Keratinocyte (primary cell): ENCODE data around the gene IWS1. TPM values are rescaled to one million over a fixed set of nuclear protein-coding genes. Genes with fewer than 3 reads are reported as not detected.

Experiments
- DNase-seq: peaks from one replicate; pipeline ENCODE4 v3.0.0-alpha.2; 2011; ENCODE audit warnings: low read depth, missing footprints, low spot score
- FAIRE-seq: peaks from 2 replicates; lab custom pipeline; 2011; peaks lifted over from hg19 to GRCh38; lab: Jason Lieb, UNC
- H2AFZ ChIP-seq: 2 replicates; pipeline ENCODE4 v1.6.0; 2012; ENCODE audit warnings: low read length, control low read depth, inconsistent platforms; ENCODE audit not compliant: control insufficient read depth
- H3K27ac ChIP-seq: 2 replicates; pipeline ENCODE4 v1.5.1; 2011; ENCODE audit warnings: low read length; ENCODE audit not compliant: control insufficient read depth, insufficient read depth
- H3K27me3 ChIP-seq: 3 replicates; pipeline ENCODE4 v1.6.0; 2011; ENCODE audit warnings: low read length; ENCODE audit not compliant: control insufficient read depth, insufficient read depth; ENCODE audit errors: extremely low read depth
- H3K36me3 ChIP-seq, 2 experiments: 2 replicates in 1 of 2; 3 replicates in 1 of 2; pipeline ENCODE4 v1.5.1; 2011; ENCODE audit warnings: low read length in 2 of 2, mild to moderate bottlenecking in 1 of 2; ENCODE audit not compliant: control insufficient read depth in 2 of 2, insufficient read depth in 2 of 2; ENCODE audit errors: extremely low read depth in 1 of 2
- H3K4me1 ChIP-seq: 3 replicates; pipeline ENCODE4 v1.5.1; 2011; ENCODE audit warnings: low read length; ENCODE audit not compliant: control insufficient read depth, insufficient read depth; ENCODE audit errors: extremely low read depth
- H3K4me2 ChIP-seq: 3 replicates; pipeline ENCODE4 v1.6.0; 2011; ENCODE audit warnings: low read depth, low read length; ENCODE audit not compliant: control insufficient read depth, insufficient read depth; ENCODE audit errors: extremely low read depth
- H3K4me3 ChIP-seq, 3 experiments: fragments of 200-600 bp in 1 of 3; sonication (generic) in 1 of 3; 2 replicates in 2 of 3; 3 replicates in 1 of 3; pipeline ENCODE4 v1.5.1; 2011 to 2016; ENCODE audit warnings: low read length in 3 of 3, mild to moderate bottlenecking in 3 of 3, control low read depth in 2 of 3, inconsistent platforms in 1 of 3, low read depth in 1 of 3, mixed read lengths in 1 of 3, mixed run types in 1 of 3, moderate library complexity in 1 of 3; ENCODE audit not compliant: control insufficient read depth in 2 of 3, insufficient read depth in 2 of 3; ENCODE audit errors: extremely low read depth in 1 of 3
- H3K79me2 ChIP-seq: 2 replicates; pipeline ENCODE4 v1.6.0; 2012; ENCODE audit warnings: low read length; ENCODE audit not compliant: control insufficient read depth, insufficient read depth
- H3K9ac ChIP-seq: 3 replicates; pipeline ENCODE4 v1.6.0; 2011; ENCODE audit warnings: low read length; ENCODE audit not compliant: control insufficient read depth, insufficient read depth; ENCODE audit errors: extremely low read depth
- H3K9me1 ChIP-seq: 3 replicates; pipeline ENCODE4 v1.6.0; 2011; ENCODE audit warnings: low read length; ENCODE audit not compliant: control insufficient read depth, insufficient read depth; ENCODE audit errors: extremely low read depth
- H3K9me3 ChIP-seq: 2 replicates; pipeline ENCODE4 v1.5.1; 2012; ENCODE audit warnings: low read depth, low read length; ENCODE audit not compliant: control insufficient read depth
- H4K20me1 ChIP-seq: 3 replicates; pipeline ENCODE4 v1.6.0; 2011; ENCODE audit warnings: low read length; ENCODE audit not compliant: control insufficient read depth, insufficient read depth; ENCODE audit errors: extremely low read depth
- EZH2 ChIP-seq: IDR thresholded peaks from one replicate; pipeline ENCODE4 v1.6.1; 2012; ENCODE audit warnings: inconsistent platforms, mild to moderate bottlenecking, low read length, moderate library complexity
- dilution Hi-C: fragments of 300-500 bp; cut with MboI; formaldehyde crosslinking; loops from one replicate; pipeline ENCODE4 v1.7.0; 2020; ENCODE audit warnings: low sequenced_read_pairs; ENCODE audit not compliant: extremely low pct_ligation_motif_present
- polyA plus RNA-seq, 5 experiments: library from polyadenylated mRNA; depleted of rRNA in 3 of 5; stranded (reverse) in 3 of 5; stranded (forward) in 1 of 5; unstranded in 1 of 5; fragments of >200 nt; gene quantifications; 1 replicate in 1 of 5; 2 replicates in 3 of 5; 3 replicates in 1 of 5; pipeline versions ENCODE4 v1.2.1 to v1.2.3, GENCODE V29; 2011 to 2012; ENCODE audit warnings: missing spikeins in 2 of 5, low read depth in 1 of 5, low replicate concordance in 1 of 5
- TF ChIP-seq, protein P1 (sequence below), 3 experiments: IDR thresholded peaks in 1 of 3; conservative IDR thresholded peaks in 1 of 3; optimal IDR thresholded peaks in 1 of 3; 2 replicates in 2 of 3; 3 replicates in 1 of 3; pipeline versions ENCODE3 to v1.5.1; 2011; ENCODE audit warnings: low read length in 3 of 3, mild to moderate bottlenecking in 3 of 3, moderate library complexity in 2 of 3, control low read depth in 1 of 3, inconsistent platforms in 1 of 3; ENCODE audit not compliant: insufficient read depth in 2 of 3; ENCODE audit errors: extremely low read depth in 1 of 3

Gene IWS1
- polyA plus RNA-seq, 1 donor (not counting 4 experiments of a cell fraction or from before 2014, with no cell fraction given): 52.0 TPM

DNA sequence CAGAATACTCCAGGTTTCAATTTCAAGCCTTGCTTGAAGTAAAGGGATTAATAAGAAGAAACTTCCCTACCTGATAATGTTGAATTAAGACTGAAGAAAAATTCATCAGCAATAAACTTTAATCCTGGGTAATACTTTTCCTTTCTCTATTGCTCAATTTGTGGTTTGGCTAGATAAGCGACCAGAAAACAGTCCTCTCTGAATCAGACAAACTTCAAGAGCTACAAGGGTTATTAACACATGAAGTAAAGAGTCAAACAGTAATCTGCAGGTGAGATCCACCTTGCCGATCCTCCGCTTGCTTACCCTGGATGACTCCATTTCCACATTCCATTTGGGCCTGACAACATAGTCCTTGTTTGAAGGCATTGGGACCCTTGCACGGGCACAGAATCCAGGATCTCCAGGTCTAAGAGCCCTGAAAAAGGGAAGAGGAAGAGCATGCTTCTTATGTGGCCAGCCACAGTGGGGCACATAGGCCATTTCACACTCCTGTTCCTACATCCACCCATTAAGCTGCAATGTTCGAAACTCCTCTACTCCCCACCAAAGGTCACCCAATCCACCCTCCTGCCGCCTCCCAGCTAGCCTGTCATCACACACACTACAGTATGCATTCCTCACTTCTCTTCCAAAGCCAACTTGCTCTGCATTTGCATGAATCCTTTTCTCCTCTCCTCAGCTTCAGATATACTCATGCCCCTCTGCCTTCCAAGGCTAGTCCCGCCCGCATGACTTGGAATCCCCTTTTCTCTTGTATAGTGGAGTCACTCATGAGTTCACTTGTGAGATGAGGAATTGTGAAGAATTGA, 39.8 kb downstream of the IWS1 start:
- Histone ChIP-seq H3K9me3 (no peaks in the 10 kb centered on the region), H4K20me1 (no peaks in the 10 kb centered on the region), H3K9me1 (no peaks in the 10 kb centered on the region), H3K4me3 (no peak overlapping the region), H2AFZ (no peak overlapping the region), H3K4me1 (no peaks in the 10 kb centered on the region), H3K79me2 (no peaks in the 10 kb centered on the region), H3K36me3 (peaks cover 29 to 34% of the 10 kb centered on the region in 2 experiments), H3K27me3 (no peaks in the 10 kb centered on the region), H3K9ac (no peak overlapping the region), H3K4me2 (no peak overlapping the region), H3K27ac (no peak overlapping the region)
- no peak for TF ChIP-seq EZH2
- TF ChIP-seq, protein P1, sequence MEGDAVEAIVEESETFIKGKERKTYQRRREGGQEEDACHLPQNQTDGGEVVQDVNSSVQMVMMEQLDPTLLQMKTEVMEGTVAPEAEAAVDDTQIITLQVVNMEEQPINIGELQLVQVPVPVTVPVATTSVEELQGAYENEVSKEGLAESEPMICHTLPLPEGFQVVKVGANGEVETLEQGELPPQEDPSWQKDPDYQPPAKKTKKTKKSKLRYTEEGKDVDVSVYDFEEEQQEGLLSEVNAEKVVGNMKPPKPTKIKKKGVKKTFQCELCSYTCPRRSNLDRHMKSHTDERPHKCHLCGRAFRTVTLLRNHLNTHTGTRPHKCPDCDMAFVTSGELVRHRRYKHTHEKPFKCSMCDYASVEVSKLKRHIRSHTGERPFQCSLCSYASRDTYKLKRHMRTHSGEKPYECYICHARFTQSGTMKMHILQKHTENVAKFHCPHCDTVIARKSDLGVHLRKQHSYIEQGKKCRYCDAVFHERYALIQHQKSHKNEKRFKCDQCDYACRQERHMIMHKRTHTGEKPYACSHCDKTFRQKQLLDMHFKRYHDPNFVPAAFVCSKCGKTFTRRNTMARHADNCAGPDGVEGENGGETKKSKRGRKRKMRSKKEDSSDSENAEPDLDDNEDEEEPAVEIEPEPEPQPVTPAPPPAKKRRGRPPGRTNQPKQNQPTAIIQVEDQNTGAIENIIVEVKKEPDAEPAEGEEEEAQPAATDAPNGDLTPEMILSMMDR (optimal IDR thresholded peaks at IDR 0.05 in 1 of 3, IDR thresholded peaks at IDR 0.05 in 1 of 3, conservative IDR thresholded peaks at IDR 0.05 in 1 of 3; ENCODE audit: extremely low read depth in 1 of 3, insufficient read depth in 2 of 3, low read length in 3 of 3): no peak
- dilution Hi-C loops: no loop called here
- FAIRE-seq (no peak), DNase-seq (no peak)

DNA sequence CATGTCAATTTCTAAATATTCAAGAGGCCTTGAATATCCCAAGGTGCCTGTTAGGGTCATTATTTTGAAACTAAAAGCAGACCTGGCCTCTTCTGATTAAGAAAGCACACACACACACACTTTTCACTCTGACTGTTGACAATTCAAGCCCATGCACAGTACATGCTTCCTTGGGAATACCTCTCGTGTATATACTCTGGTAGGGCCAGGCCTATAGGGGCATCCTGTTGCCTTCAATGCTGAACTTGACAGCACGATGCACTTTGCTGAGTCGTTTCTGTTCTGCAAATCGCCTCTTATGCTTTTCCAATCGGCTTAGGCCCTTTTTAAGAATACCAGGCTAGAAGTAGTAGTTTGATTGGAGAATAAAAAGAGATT, 40.6 kb downstream of the IWS1 start:
- Histone ChIP-seq H3K27me3 (no peaks in the 10 kb centered on the region), H3K9me1 (no peaks in the 10 kb centered on the region), H3K36me3 (peaks cover 27 to 34% of the 10 kb centered on the region in 2 experiments), H3K27ac (no peak overlapping the region), H3K4me1 (no peaks in the 10 kb centered on the region), H3K9ac (no peak overlapping the region), H4K20me1 (no peaks in the 10 kb centered on the region), H3K4me3 (no peak overlapping the region), H3K9me3 (no peaks in the 10 kb centered on the region), H2AFZ (no peak overlapping the region), H3K79me2 (no peaks in the 10 kb centered on the region), H3K4me2 (no peak overlapping the region)
- no peak for TF ChIP-seq EZH2
- TF ChIP-seq, protein P1 (optimal IDR thresholded peaks at IDR 0.05 in 1 of 3, IDR thresholded peaks at IDR 0.05 in 1 of 3, conservative IDR thresholded peaks at IDR 0.05 in 1 of 3; ENCODE audit: extremely low read depth in 1 of 3, insufficient read depth in 2 of 3, low read length in 3 of 3): no peak
- FAIRE-seq: no peak
- DNase-seq: no peak
- dilution Hi-C loops: no loop called here
